Activated gamma-delta T cell treated with Interleukin-2 at 50 U/mL for 16 hours (primary cell): ENCODE results near the gene SNX18.

Experiments used
- DNase-seq: peaks from one replicate; pipeline ENCODE4 v3.0.0-alpha.2; 2020

Gene SNX18

DNA sequence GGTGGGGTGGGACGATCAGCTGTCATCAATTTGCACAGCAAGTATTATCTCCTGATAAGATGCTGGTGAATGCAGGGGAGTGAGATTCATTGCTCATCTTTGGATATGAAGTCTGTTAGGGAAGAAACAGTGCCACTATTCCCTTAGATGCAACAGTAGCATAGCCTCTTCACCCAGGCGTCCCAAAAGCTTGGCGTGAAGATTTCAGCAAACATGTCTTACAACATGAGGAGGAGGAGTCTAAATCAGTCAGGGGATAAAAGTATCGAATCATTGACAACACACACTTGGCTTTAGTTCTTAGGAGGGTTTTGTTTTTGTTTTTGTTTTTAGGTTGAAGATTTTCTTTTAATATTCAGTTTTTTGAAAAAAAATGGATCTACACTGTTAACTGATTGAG lies 26.5 kb downstream of the SNX18 start:
- DNase-seq = no peak

GRCh38 chr5:54545796-54546195 lies 28.2 kb downstream of the SNX18 start:
- no peak for DNase-seq

- no peak for DNase-seq
These were observed 30.2 kb downstream of the SNX18 start for GRCh38 chr5:54547711-54548250.

GRCh38 chr5:54548565-54548964 lies 31.0 kb downstream of the SNX18 start:
- no peak for DNase-seq

DNA sequence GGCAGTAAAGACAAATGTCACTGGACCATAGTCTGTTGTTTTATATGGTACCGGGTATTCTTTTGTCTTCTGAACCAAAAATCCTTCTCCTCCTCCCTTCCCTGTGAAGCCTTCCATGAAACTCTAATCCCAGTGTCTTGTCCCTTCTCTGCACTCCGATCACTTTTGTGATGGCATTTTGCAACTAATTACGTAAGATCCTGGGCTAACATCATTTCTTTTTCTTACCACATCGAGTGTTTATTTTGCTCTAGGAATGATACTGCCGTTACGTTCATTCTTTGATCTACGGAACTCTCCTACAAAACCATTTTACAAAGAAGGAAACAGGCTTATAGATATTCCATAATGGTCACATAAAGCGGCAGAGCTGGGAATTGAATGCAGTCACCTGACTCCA lies 33.7 kb downstream of the SNX18 start:
- no peak for DNase-seq

GRCh38 chr5:54551926-54552325 lies 34.4 kb downstream of the SNX18 start:
- no peak for DNase-seq

DNA sequence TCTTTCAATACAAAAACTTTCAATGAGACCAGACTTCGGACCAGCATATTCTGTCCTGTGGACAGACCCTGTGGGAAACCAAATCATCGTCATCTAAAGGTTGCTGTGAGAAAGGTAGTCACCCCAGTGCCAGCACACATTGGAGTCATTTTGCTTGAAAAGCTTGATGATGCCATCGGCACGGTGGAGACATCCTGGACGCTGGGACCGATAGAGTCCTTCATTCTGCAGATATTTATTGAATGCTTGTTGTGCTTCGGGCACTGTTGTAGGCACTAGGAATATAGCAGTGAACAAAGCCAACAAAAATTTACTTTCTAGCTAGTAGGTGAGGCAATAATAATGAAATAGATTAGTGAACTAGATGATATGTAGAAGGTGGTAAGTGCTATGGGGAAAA lies 34.9 kb downstream of the SNX18 start:
- no peak for DNase-seq

DNA sequence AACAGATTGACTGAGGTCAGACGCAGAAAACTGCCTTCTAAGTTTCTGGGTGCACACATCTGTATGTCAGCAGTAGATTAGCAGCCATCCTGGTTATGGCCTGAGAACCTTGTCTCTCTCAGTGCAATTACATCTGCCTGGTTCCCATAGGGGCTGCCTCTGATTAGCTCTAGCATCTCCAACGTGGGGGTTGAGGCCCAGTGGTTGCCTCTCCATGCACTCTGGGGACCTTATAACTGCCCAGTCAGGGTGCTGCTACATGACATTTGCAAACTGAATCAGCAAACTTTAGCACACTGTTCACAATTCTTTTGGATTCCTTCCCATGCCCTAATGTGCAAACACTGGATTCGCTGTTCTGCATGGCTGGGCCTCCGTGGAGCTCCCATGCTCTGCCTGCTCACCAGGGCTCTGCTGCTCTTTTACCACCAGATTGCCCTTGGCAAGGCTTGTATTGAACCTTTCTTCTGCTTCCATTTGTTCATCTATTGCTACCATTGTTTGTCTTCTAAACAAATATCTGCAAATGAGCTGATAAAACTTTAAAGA lies 36.2 kb downstream of the SNX18 start:
- DNase-seq = no peak

- no peak for DNase-seq
These were observed 38.6 kb downstream of the SNX18 start for GRCh38 chr5:54556141-54556540.

DNA sequence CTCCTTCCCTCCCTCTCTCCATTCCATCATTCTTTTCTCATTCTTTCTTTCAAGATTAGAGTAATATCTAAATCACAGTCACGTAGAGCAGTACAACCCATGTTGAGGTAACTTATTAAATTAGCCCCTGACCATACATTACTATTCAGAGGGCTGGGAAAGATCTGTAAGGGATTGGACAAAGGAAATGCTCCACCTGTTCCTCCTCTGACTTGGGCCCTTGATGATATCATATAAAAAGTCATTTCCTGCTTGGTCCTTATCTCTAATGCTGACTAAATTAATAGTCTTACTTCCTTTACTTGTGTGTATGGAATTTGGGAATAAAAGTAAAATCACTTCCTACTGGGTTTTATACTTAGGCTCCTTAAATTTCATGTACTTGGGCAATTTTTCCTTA lies 40.8 kb downstream of the SNX18 start:
- DNase-seq = no peak

- no peak for DNase-seq
These were observed 44.1 kb downstream of the SNX18 start for GRCh38 chr5:54561651-54562050.

- DNase-seq = no peak
These were observed 45.7 kb downstream of the SNX18 start for GRCh38 chr5:54563083-54563761.

DNA sequence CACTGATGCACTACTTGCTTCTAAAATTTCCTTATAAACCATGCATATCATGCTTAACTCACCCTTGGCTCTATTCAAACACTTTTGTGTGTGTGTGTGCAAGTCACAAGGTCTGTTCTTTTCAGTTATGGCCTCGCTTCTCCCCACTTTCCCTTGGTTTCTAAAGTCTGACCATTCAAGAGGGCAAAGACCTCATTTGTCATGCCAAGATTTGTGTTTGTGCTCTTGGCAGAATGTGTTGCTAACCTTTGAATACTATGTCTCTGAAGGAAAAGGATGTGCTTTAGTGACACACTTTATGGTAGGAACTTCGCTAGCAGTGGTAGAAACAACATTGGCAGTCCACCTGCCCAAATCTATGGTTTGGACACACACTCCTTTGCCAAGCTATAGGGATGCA lies 50.4 kb downstream of the SNX18 start:
- DNase-seq = no peak

DNA sequence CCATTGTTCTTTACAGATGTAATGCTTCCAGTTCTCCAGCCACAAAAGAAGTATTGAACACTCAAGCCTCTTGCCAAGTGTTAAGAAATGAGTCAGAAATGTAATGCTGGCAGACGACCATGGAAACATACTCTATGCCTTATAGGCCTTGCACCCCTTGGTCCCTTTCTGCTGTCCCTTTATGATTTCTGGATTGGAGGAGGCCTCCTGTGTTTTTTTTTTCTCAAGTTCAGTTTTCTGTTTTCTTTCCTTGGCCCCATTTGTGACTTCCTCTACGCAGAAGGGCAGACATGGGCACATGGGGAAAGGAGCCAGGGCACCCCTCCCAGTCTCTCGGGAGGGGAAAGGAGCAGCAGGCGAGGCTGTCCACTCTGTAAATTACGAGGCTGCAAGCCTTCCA lies 53.4 kb downstream of the SNX18 start:
- no peak for DNase-seq

GRCh38 chr5:54571462-54571861 lies 53.9 kb downstream of the SNX18 start:
- DNase-seq = no peak

DNA sequence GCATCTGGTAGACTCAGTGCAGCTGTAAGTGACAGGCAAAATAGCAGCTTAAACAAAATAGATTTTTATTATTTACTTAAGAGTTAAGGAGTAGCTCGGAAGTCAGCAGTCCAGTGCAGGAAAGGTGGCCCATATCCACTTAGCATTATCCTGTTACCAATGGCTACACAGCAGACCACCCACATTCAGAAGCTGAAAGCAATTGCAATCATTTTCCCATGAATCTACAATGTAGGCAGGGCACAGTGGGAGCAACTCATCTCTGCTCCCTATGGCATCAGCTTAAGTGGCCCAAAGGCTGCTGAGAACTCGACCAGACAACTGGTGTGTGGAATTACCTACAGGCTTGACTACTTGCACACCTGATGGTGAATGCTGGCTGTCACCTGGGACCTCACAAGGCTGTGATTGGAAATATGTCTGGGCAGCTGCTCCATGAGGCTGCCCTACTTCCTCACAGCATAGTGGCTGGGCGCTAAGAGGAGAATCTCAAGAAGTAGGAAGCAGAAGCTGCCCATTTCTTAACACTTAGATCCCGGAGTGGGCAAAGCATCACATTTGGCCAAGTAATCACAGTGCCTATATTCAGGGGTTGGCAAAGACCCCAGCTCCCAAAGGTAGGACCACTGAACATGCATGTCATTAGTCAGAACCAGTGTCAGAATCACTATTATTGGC lies 56.4 kb downstream of the SNX18 start:
- DNase-seq = no peak

- no peak for DNase-seq
These were observed 60.0 kb downstream of the SNX18 start for GRCh38 chr5:54577528-54577927.

DNA sequence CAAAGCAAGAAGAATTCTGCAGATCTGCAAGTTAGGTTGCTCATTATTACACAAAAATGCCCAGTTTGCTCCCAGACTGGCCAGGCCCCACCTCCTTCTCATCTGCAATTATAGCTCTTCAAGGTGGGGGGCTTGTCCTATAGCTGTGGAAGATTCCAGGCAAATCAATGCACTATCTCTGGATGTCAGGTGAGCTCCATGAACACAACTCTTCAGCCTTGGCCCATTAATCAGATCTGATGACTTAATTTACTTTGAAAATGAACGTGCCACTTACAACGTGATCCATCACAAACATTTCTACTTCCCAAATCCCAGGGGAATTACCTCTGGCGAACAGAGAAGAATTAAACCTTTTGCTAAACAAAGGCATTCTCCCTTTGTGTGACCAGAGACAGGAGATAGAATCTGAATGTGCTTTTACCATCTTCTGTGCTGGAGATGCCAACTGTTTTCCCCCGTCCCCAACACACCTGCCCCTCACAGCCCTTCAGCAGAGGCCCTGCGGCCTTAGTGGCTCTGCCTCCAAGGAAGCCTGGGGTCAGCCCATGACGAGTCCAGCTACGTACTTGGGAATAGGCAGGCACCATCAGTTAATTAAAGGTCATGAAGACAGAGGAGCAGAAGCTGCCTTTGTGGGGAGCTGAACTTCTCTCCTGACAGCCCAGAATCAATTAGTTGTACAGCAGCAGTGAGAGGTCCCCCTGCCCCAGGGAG lies 60.5 kb downstream of the SNX18 start:
- DNase-seq = no peak

DNA sequence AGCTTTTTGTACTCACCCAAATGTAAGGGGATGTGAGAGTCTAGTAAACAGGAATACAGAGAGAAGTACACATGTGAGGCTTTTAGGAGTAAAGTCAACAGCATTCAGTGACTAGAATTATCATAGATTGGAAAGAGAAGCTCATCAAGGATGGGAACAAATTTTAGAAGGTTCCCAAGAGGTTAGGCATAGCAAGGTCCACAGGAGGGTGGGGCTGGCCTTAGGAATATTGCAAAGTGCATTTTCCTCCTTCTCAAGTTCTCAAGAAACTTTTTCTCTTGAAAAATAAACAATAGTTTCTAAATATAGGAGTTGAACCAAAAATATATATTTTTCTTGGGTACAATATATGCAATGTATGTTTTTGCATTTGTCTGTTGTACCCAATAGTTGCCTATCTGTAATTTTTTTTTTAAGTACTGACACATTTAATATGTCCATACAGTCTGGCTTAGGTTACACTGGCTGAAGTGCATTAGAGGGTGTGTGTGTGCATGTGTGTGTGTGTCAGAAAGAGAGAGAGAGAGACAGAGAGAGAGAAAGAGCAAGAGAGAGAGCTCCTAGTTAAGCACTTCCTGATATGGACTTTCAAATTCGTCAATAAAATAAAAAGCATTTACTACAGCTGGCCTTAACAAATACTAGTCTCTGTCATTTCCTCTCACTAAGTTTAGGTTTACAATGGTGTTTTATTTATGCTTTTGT lies 62.2 kb downstream of the SNX18 start:
- DNase-seq = no peak

DNA sequence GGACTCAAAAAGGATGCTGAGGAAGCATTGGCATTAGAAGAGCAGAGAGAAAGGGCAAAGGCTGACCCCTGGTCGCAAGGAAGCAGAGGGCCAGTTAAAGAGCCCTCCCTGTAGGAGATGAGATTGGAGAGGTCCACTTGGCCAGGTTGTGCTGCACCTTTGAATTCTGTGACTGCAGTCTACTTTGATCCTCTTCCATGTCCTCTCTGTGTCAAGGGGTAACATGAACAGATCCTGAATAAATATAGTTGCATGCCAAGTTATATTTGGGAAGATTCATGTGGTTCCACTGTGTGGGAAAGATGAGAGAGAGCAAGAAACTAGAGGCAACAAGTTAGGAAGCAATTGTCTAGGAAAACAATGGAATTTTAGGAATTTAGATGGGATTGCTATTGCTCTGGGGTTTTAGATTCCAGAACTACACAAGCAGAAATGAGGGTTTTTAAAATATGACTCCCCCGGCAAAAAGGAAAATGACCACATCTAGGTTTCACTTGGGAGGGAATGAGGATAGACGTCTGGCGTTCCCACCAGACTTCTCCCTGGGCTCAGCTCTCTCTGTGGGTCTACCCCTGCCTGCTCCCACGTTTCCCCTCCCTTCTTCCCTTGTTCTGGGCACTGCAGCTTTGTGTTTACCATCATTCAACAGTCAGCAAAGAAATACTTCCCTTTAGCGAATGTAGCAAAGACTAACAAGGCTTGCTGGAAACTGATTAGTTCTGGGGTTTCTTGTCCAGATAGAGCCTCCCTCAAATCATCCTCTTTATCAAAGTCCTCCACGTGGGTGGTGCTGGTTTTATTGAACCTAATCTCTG lies 63.6 kb downstream of the SNX18 start:
- DNase-seq = no peak

GRCh38 chr5:54581831-54582548 lies 64.4 kb downstream of the SNX18 start:
- no peak for DNase-seq
